Inflammatory macrophage treated with lipopolysaccharide for 1 hour (primary cell): ENCODE data around the gene DTX2.
A peak's percentile ranks its signal among the peaks of the same experiment; 100 is the strongest.
"Not testable (repeated sequence)": the region's sequence is repeated elsewhere in the genome, so short reads cannot be mapped to it uniquely, and the experiment has no call there.

Source experiments
- DNase-seq, 2 donors: peaks; one replicate each; pipeline ENCODE4 v3.0.0-alpha.2; 2020 to 2022

DTX2 gene

GRCh38 chr7:76497918-76498582 is 36.5 kb downstream of the DTX2 start:
- DNase-seq, result not testable (repeated sequence)

GRCh38 chr7:76498583-76499200 is 37.2 kb downstream of the DTX2 start:
- DNase-seq, result not testable (repeated sequence)

- not testable (repeated sequence) for DNase-seq
These were observed 37.9 kb downstream of the DTX2 start for GRCh38 chr7:76499201-76499923.

- not testable (repeated sequence) for DNase-seq
These were observed 38.4 kb downstream of the DTX2 start for GRCh38 chr7:76499924-76500241.

GRCh38 chr7:76502224-76502623 is 40.7 kb downstream of the DTX2 start:
- DNase-seq, result not testable (repeated sequence)

- DNase-seq, result not testable (repeated sequence)
These were observed 41.3 kb downstream of the DTX2 start for GRCh38 chr7:76502836-76503235.

GRCh38 chr7:76503244-76503643 is 41.7 kb downstream of the DTX2 start:
- DNase-seq, result not testable (repeated sequence)

- DNase-seq, result not testable (repeated sequence)
These were observed 43.0 kb downstream of the DTX2 start for GRCh38 chr7:76504351-76505167.

- no peak for DNase-seq
These were observed 43.9 kb downstream of the DTX2 start for GRCh38 chr7:76505168-76506080.

GRCh38 chr7:76506081-76506440 is 44.6 kb downstream of the DTX2 start:
- no peak for DNase-seq

GRCh38 chr7:76506643-76507042 is 45.1 kb downstream of the DTX2 start:
- not testable (repeated sequence) for DNase-seq

GRCh38 chr7:76507723-76508406 is 46.4 kb downstream of the DTX2 start:
- peak; percentile 97 to 99 for DNase-seq

GRCh38 chr7:76509931-76510877 is 48.7 kb downstream of the DTX2 start, which contains the start of gene UPK3B:
TSS of gene UPK3B (plus strand) at chr7:76510552. CDS start at chr7:76510653, 101 bp downstream.
- no peak for DNase-seq

GRCh38 chr7:76511200-76511910 is 49.8 kb downstream of the DTX2 start:
- not testable (repeated sequence) for DNase-seq

GRCh38 chr7:76511911-76512885 is 50.7 kb downstream of the DTX2 start:
- not testable (repeated sequence) for DNase-seq

- no peak for DNase-seq
These were observed 51.7 kb downstream of the DTX2 start for GRCh38 chr7:76512941-76513816.
